OCI-LY3 (cell line): ENCODE data around the gene CTSW.

Experiments
- H2AFZ ChIP-seq: fragments of 200-600, 300-600 bp; shearing (Covaris generic); 2 replicates; pipeline ENCODE4 v1.6.0; 2014; ENCODE audit warnings: antibody characterized with exemption, low read depth, low read length
- H3K27ac ChIP-seq: fragments of 200-600, 300-600 bp; sonication (generic); 2 replicates; pipeline ENCODE4 v1.5.1; 2014; ENCODE audit warnings: mild to moderate bottlenecking, low read length, moderate library complexity, mixed read lengths
- H3K27me3 ChIP-seq: fragments of 200-600, 300-600 bp; sonication (generic); 2 replicates; pipeline ENCODE4 v1.6.1; 2014; ENCODE audit warnings: low read depth, low read length, mixed read lengths
- H3K36me3 ChIP-seq: fragments of 200-600, 300-600 bp; sonication (generic); replicated peaks from 2 replicates; pipeline ENCODE3; 2014; ENCODE audit warnings: low read depth, low read length, mixed read lengths
- H3K4me1 ChIP-seq: fragments of 300-600, 200-600 bp; sonication (generic); 2 replicates; pipeline ENCODE4 v1.6.1; 2014; ENCODE audit warnings: low read length, mixed read lengths
- H3K4me2 ChIP-seq: fragments of 200-600, 300-600 bp; sonication (generic); 2 replicates; pipeline ENCODE4 v1.6.1; 2014; ENCODE audit warnings: low read length, mixed read lengths
- H3K4me3 ChIP-seq: fragments of 300-600, 200-600 bp; sonication (generic); 2 replicates; pipeline ENCODE4 v1.5.1; 2014; ENCODE audit warnings: antibody characterized with exemption, mild to moderate bottlenecking, low read length, moderate library complexity
- H3K79me2 ChIP-seq: fragments of 300-600, 200-600 bp; shearing (Covaris generic); 2 replicates; pipeline ENCODE4 v1.6.1; 2014; ENCODE audit warnings: mild to moderate bottlenecking, low read length, mixed read lengths
- H3K9ac ChIP-seq: fragments of 300-600, 200-600 bp; shearing (Covaris generic); 2 replicates; pipeline ENCODE4 v1.6.0; 2014; ENCODE audit warnings: mild to moderate bottlenecking, low read length, moderate library complexity
- H3K9me3 ChIP-seq: fragments of 200-600, 300-600 bp; shearing (Covaris generic); 2 replicates; pipeline ENCODE4 v1.6.1; 2014; ENCODE audit warnings: low read length, mixed read lengths; ENCODE audit not compliant: insufficient read depth
- H4K20me1 ChIP-seq: fragments of 200-600, 300-600 bp; sonication (generic); 2 replicates; pipeline ENCODE4 v1.6.1; 2016; ENCODE audit warnings: low read length, mixed read lengths; ENCODE audit not compliant: insufficient read depth
- EZH2phosphoT487 ChIP-seq: fragments of 200-600 bp; shearing (Covaris generic); IDR thresholded peaks from 2 replicates; pipeline ENCODE4 v1.6.1; 2018; ENCODE audit warnings: antibody characterized with exemption, mixed run types, low read depth
- TF ChIP-seq, protein P1 (sequence below): fragments of 200-600, 300-600 bp; sonication (generic); IDR thresholded peaks from 2 replicates; pipeline ENCODE4 v1.5.1; 2014; ENCODE audit warnings: antibody characterized with exemption, low read length, low read depth

The CTSW gene

DNA sequence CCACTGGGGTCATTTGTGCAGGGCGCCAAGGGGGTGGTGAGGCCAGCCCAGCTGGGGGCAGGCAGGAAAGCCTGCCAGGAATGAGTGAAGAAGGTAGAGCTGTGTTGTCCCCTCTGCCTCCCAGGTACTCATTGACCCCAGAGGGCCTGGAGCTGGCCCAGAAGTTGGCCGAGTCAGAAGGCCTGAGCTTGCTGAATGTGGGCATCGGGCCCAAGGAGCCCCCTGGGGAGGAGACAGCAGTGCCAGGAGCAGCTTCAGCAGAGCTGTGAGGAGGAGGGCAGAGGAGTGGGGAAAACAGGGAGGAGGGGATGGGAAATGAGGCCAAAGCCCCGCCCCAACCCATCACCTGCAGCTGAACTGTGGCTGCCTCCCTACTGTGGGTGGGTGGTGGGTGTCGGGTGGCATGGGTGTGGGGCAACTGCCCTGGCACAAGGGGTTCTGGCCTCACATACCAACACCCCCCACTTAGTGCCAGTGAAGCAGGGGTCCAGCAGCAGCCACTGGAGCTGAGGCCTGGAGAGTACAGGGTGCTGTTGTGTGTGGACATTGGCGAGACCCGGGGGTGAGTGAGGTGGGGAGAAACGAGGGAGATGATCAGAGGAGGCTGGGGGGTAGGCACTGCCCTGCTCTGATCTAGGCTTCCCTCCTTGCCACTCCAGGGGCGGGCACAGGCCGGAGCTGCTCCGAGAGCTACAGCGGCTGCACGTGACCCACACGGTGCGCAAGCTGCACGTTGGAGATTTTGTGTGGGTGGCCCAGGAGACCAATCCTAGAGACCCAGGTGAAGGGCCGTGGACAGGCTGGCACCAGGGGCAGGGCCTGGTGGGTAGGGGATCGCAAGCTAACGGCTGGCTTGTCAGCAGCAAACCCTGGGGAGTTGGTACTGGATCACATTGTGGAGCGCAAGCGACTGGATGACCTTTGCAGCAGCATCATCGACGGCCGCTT is 16.4 kb upstream of the CTSW start:
- H3K27me3 ChIP-seq: no peaks in the 10 kb centered on the region
- no peak for TF ChIP-seq EZH2phosphoT487
- TF ChIP-seq, protein P1, sequence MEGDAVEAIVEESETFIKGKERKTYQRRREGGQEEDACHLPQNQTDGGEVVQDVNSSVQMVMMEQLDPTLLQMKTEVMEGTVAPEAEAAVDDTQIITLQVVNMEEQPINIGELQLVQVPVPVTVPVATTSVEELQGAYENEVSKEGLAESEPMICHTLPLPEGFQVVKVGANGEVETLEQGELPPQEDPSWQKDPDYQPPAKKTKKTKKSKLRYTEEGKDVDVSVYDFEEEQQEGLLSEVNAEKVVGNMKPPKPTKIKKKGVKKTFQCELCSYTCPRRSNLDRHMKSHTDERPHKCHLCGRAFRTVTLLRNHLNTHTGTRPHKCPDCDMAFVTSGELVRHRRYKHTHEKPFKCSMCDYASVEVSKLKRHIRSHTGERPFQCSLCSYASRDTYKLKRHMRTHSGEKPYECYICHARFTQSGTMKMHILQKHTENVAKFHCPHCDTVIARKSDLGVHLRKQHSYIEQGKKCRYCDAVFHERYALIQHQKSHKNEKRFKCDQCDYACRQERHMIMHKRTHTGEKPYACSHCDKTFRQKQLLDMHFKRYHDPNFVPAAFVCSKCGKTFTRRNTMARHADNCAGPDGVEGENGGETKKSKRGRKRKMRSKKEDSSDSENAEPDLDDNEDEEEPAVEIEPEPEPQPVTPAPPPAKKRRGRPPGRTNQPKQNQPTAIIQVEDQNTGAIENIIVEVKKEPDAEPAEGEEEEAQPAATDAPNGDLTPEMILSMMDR: no peak
- H3K4me1 ChIP-seq: peaks cover 12% of the 10 kb centered on the region
- H3K4me2 ChIP-seq: no peak overlapping the region
- H3K79me2 ChIP-seq: peaks cover 21% of the 10 kb centered on the region
- H4K20me1 ChIP-seq: no peaks in the 10 kb centered on the region; the same call in 1 of the 2 replicates
- H2AFZ ChIP-seq: no peak overlapping the region
- no peaks in the 10 kb centered on the region for H3K9me3 ChIP-seq
- H3K36me3 ChIP-seq: peaks cover 65% of the 10 kb centered on the region
- H3K27ac ChIP-seq: no peak overlapping the region
- H3K4me3 ChIP-seq: no peak overlapping the region
- H3K9ac ChIP-seq: no peak overlapping the region

DNA sequence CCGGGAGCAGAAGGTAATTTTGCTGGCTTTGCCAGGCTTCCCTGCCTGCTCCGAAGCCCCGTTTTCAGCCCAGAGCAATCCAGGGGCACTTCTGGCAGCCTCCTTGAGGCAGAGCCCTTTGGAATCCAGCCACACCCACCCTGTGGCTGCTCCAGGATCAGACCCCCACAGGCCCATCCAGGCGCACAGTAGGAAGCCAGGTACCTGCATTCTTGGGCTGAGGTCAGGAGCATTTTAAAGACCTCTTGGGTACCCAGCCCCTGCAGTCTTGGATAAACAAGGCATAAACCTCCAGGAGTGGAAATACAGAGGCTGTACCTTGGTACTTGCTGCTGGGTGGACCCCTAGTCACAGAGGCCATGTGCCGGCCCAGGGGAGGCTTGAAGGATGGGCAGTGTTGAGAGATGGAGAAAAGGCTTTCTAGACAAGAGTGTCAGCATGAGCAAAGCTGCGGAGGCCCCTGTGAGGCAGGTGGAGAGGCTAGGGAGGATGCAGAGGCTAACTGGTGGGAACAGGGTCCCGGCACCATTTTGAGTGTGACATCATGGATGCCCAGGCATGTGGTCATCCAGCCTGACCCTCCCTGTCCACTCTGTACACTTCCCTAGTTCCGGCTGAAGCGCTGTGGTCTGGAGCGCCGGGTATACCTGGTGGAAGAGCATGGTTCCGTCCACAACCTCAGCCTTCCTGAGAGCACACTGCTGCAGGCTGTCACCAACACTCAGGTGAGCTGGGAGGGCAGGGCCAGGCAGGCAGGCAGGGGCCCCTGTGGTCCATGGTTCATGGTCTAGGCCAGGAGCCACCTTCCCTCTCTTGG is 15.5 kb upstream of the CTSW start:
- Histone ChIP-seq H2AFZ (no peak overlapping the region), H3K27ac (no peak overlapping the region), H3K4me2 (no peak overlapping the region), H3K36me3 (peaks cover 65% of the 10 kb centered on the region), H3K9me3 (no peaks in the 10 kb centered on the region), H3K79me2 (peaks cover 21% of the 10 kb centered on the region), H4K20me1 (no peaks in the 10 kb centered on the region; the same call in 1 of the 2 replicates), H3K4me3 (no peak overlapping the region), H3K9ac (no peak overlapping the region), H3K4me1 (peaks cover 9% of the 10 kb centered on the region), H3K27me3 (no peaks in the 10 kb centered on the region)
- TF ChIP-seq EZH2phosphoT487: no peak
- TF ChIP-seq, protein P1: no peak

GRCh38 chr11:65864706-65865471 is 14.7 kb upstream of the CTSW start:
- H3K27ac ChIP-seq: no peak overlapping the region
- H3K9me3 ChIP-seq: no peaks in the 10 kb centered on the region
- no peak overlapping the region for H3K4me2 ChIP-seq
- H3K27me3 ChIP-seq: no peaks in the 10 kb centered on the region
- peaks cover 9% of the 10 kb centered on the region for H3K4me1 ChIP-seq
- peaks cover 65% of the 10 kb centered on the region for H3K36me3 ChIP-seq
- no peak overlapping the region for H2AFZ ChIP-seq
- TF ChIP-seq EZH2phosphoT487: no peak
- TF ChIP-seq, protein P1: no peak
- H3K9ac ChIP-seq: no peak overlapping the region
- peaks cover 21% of the 10 kb centered on the region for H3K79me2 ChIP-seq
- no peaks in the 10 kb centered on the region; the same call in 1 of the 2 replicates for H4K20me1 ChIP-seq
- no peak overlapping the region for H3K4me3 ChIP-seq
